A549 (cell line): ENCODE measurements around the gene SMIM45.

ENCODE experiments used
- BCL3 ChIP-seq: fragments of >200 bp; sonication (Bioruptor Twin); formaldehyde crosslinking; IDR thresholded peaks from 3 replicates; pipeline ENCODE4 v1.6.1; 2016
- CTCF ChIP-seq: fragments of >200 bp; sonication (Bioruptor Twin); formaldehyde crosslinking; IDR thresholded peaks from 3 replicates; pipeline ENCODE4 v1.5.1; 2016
- HDAC2 ChIP-seq: fragments of 200-600 bp; sonication (generic); IDR thresholded peaks from 2 replicates; pipeline ENCODE4 v1.6.1; 2016
- HOXA7 ChIP-seq: fragments of 250-450 bp; sonication (Bioruptor Pico); IDR thresholded peaks from 2 replicates; pipeline ENCODE4 v1.5.0; 2020; ENCODE audit warnings: mild to moderate bottlenecking, moderate library complexity
- POLR2A ChIP-seq: IDR thresholded peaks from 2 replicates; pipeline ENCODE4 v1.6.1; 2012; ENCODE audit warnings: mild to moderate bottlenecking, low read length

GRCh38 chr22:41932353-41932752 is 19.6 kb upstream of the SMIM45 start:
- no peak for TF ChIP-seq POLR2A
- no peak for TF ChIP-seq CTCF
- no peak for TF ChIP-seq HDAC2
- TF ChIP-seq BCL3: no peak
- no peak for TF ChIP-seq HOXA7
